GM21381 (cell line): ENCODE results near the gene FTO.
A peak's percentile ranks its signal among the peaks of the same experiment; 100 is the strongest.

Experiments
- ATAC-seq: cut with Tn5 transposase; IDR thresholded peaks from one replicate; pipeline ENCODE4 v1.9.1; 2021; ENCODE audit warnings: mild to moderate bottlenecking, moderate library complexity; ENCODE audit not compliant: unreplicated experiment

The FTO gene

GRCh38 chr16:53924331-53925106, 220.6 kb downstream of the FTO start:
- ATAC-seq: no peak

- no peak for ATAC-seq
Observed at GRCh38 chr16:53925107-53925410, 221.1 kb downstream of the FTO start.

DNA sequence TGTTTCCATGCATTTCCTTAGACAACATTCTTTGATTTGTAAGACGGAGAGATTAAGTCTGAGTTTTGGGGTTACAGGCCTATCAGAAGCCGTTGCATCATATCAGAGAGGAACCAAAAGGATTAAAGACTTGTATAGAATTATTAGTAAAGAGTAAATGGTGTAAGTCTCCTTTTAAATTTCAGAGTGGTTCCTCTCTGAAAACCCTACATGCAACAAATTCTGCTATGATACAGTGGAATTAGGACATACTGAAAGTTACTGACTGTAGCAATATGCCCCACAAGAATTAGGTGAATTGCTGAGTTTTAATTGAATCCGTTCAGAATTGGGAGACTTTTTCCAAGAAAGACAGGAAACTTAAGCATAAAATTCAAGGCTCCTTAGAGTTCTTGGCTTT, 221.6 kb downstream of the FTO start:
- ATAC-seq: no peak

GRCh38 chr16:53926209-53926608, 222.3 kb downstream of the FTO start:
- ATAC-seq: no peak

DNA sequence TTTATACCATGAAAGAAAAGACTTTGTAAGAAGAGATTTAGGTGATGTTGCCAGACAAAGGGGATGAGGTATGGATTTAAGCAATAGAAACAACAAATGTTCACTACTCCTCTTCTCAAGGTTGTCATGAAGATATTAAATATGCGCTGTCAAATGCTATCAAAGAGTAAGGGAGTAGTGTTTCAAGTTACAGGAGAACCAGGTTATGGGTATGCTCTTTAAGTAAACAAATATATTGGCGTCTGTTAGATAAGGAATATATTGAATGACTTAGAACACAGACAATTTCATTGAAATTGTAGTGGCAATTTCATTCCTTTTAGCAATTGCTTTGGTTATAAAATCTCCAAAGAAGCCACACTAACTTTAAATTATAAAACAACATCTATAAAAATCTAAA, 229.0 kb downstream of the FTO start:
- ATAC-seq: no peak

DNA sequence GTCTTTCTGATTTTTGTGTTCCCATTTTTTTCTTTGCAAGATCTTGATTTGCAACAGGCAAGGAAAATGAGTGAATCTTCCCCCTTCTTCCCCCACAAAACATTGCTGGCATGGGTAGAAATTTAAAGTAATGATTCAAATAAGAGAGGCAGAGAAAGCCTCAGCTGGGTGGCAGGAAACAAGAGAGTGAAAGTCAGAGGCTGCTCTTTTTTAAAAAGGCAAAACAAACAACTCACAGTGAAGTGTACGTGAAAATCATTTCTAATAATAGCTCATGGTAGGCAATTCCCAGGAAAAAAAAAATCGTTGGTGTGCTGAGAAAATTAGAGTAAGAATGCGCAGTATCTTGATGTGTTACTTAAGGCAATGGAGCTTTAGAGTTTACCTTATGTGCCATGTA, 229.5 kb downstream of the FTO start:
- ATAC-seq: no peak

DNA sequence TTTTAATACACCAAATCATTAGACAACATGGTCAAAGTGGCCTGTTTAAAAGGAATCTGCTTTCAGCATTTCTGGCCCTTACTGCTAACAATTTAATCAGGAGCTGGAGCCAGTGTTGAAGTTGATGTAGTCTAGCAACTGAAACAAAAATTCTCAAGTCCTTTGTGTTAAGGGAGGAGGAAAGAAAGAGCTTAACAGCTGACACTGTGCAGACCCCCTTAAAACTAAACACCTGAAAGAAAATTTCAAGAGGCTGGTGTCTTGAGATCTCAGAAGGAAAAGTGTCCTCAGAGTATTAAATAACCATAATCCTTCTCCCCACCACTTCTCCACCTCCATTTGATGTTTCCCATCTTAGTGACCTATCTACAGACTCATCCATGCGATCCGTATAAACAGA, 232.1 kb downstream of the FTO start:
- no peak for ATAC-seq

- no peak for ATAC-seq
Observed at GRCh38 chr16:53936529-53936928, 232.6 kb downstream of the FTO start.

DNA sequence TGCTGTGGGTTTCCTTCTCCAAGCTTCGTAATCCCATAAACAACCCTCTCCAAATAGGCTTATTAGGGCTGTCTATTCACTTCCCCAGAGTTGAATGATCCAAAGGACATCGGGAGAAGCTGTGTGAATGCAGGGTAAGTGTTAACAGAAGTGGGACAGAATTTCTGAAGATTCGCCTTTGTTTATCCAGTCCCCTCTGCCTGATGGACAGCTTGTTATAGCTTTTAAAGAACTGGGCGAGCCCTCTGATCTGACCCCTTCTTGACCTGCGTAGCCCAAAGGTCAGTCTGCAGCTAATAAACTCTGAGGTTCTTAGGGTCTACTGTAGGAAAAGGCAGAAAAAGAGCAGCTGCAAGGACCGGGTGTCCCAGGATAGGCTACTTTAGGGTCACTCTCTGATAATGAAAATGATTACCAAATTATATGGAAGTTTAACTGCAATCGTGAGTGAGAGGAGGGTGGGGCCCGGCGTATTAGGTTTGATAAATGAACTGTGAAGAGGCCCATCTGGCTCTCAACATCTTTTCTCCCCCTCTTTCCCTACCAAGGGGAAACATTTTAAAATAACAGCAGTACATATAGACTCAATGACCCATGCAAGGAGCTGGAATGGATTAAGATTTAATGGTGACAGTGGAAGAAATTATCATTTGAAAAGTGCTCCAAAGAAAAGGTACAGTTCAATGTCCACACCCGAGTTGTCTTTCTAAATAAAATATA, 233.4 kb downstream of the FTO start:
- no peak for ATAC-seq

- ATAC-seq: no peak
Observed at GRCh38 chr16:53944025-53944424, 240.1 kb downstream of the FTO start.

DNA sequence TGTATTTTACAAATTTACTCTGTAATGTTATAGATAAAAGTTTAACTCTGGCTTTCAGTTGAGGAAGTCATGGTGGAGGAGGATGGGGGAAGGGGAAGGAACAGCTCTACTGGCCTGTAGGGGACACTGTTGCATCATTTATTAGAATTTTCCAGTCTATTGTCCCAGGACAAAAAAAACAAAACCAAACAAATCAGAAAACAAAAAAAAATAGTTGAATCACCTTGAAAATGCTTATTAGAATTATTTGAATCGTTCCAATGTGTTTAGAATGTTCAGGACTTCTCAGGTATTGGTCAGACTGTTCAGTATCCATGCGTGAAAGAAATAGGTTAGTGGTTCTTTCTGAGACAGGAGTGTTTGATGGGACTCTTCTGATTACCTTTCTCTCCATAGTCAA, 242.0 kb downstream of the FTO start:
- ATAC-seq: no peak

DNA sequence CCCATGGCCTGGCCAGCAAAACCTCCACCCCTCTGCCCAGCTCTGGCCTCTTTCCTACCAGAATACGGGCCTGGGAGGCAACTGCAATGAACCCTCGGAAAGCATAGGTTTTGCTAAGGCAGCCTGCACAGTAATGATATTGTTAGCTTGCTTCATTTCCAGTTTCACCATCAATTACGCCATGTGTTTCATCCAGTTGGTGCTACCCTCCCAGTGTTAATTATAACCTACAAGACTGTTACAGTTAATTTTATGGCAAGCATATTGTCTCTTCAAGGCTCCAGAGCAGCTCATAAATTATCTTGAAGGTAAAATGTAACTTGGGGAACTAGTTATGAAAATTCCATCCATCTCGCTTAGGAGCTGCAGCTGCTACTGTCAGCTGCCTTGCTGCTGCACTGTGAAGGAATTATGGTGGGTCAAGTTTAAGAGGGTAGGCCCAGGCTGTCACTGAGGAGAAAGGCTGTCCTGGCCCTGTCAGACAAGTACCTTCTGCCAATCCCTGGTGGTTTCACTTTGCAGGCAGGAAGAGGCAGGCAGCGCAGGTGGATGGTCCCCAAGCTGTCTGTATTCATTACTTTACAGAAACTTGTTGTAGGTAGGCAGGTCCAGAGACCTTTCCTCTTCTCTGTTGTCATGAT, 242.9 kb downstream of the FTO start:
- no peak for ATAC-seq

DNA sequence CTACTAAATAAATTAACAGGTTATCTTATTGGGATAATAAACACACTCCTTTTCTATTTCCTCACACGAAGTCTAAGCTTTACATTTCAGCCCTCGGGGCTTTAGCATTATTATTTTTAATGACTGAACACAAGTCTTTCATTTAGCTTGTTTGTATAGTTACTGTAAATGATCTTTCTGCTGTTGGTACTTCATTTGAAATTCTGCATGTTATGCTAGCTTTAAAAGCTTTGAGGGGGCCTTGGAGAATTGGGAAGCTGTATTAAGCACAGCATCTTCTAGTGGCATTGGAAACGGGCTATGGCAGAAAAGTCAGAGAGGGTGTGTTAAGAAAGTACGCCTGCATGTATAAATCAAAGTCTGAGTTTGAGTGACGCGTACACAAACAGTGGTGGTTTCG, 243.7 kb downstream of the FTO start:
- no peak for ATAC-seq

DNA sequence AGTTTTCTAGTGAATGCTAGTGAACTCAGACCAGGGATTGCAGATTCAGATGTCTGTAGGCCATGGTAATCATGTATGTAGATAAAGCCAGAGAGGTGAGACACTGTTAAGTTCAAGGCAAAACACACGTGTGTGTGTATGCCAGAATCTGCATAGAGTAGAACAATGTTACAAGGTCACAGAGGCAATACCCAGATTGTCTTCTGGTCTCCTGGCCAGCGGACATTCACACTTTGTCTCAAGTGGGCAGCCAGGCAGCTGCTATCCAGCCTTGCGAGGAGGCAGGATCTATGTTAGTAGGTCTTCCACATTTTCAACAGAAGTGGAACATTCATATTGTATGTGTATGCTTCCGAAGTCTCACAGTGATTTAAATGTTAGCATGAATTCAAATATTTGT, 244.4 kb downstream of the FTO start:
- ATAC-seq: no peak

GRCh38 chr16:53948734-53949430, 244.9 kb downstream of the FTO start:
- no peak for ATAC-seq

- no peak for ATAC-seq
Observed at GRCh38 chr16:53949715-53950410, 245.9 kb downstream of the FTO start.

GRCh38 chr16:53950677-53951076, 246.7 kb downstream of the FTO start:
- ATAC-seq: no peak

DNA sequence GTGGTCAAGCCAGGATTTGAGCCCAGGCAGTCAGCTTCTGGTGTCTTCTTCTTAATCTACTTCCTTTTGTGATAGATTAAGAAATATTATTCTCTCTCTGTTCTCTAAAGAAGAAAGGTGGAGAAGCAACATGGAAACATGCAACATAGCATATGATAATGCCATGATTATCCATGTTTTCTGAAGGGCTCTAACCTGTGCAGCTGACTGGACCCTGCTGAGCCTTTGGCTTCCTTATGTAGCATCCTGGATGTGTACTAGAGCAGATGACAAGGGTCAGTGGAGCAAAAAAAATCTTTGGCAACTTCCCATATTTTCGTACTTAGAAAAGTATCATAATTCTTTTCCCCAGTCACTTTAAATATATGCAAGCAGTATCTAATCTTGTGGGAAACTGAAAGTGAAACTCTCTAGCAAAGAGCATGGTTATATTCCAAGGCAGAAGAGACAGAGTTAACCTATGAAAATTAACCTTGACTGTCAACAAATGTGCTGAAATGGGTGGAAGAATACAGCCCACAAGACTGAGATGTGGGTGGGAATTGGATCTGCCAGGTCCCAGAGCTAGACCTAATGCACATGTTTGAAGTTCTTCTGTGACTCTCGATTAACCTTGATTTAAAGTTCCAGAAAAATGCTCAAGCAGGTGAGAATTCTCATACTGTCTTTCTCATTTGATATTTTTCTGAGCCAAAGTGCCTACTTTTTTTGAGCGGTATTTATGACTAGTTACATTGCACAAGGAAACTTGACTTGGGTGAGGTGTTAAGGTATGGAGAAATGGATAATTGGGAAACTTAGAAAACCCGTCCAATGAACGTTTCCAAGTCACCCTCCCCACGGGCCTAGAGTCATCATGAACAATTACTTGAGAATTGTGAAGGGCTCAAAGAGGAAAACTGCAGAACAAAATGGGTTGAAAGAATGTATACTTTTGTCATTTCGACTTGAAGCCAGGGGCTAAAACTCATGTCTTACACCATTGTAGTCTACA, 248.6 kb downstream of the FTO start:
- ATAC-seq: peak; percentile 59

- ATAC-seq: no peak
Observed at GRCh38 chr16:53953336-53953735, 249.4 kb downstream of the FTO start.
